H1 (cell line): Measurements from ENCODE around the gene RIMBP2. TPM values are rescaled to one million over a fixed set of nuclear protein-coding genes. Genes with fewer than 3 reads are reported as not detected.

Experiments used
- CTCF ChIA-PET: fragments of 300-600 bp; sonication (Branson Sonifier 250); formaldehyde crosslinking; loops from one replicate; lab custom pipeline; 2021; ENCODE audit not compliant: partially characterized antibody; lab: Charles Lee
- POLR2A ChIA-PET: fragments of 300-600 bp; sonication (Branson Sonifier 250); formaldehyde crosslinking; loops from one replicate; lab custom pipeline; 2021; ENCODE audit warnings: inconsistent platforms; ENCODE audit not compliant: partially characterized antibody; lab: Charles Lee
- DNase-seq, 2 experiments: peaks; one replicate each; pipeline versions ENCODE4 v3.0.0 to v3.0.0-alpha.2; 2010 to 2022; ENCODE audit warnings: low spot score in 2 of 2, low read depth in 1 of 2, mixed read lengths in 1 of 2
- FAIRE-seq: peaks from 2 replicates; lab custom pipeline; 2011; peaks lifted over from hg19 to GRCh38; lab: Jason Lieb, UNC
- H2AFZ ChIP-seq: 2 replicates; pipeline ENCODE4 v1.8.1; 2012; ENCODE audit warnings: low read length, inconsistent platforms
- H2AK5ac ChIP-seq: 2 replicates; pipeline ENCODE4 v1.6.1; 2013; ENCODE audit warnings: low read depth, low read length
- H2BK120ac ChIP-seq: replicated peaks from 2 replicates; pipeline ENCODE3; 2013; ENCODE audit warnings: low read depth, low read length, inconsistent platforms
- H2BK12ac ChIP-seq: 2 replicates; pipeline ENCODE4 v1.6.1; 2013; ENCODE audit warnings: low read depth, low read length
- H2BK15ac ChIP-seq: 2 replicates; pipeline ENCODE4 v1.6.1; 2013; ENCODE audit warnings: low read length
- H2BK20ac ChIP-seq: 2 replicates; pipeline ENCODE4 v1.6.1; 2013; ENCODE audit warnings: low read length
- H2BK5ac ChIP-seq: 2 replicates; pipeline ENCODE4 v1.6.1; 2013; ENCODE audit warnings: low read depth, low read length
- H3K14ac ChIP-seq: 2 replicates; pipeline ENCODE4 v1.6.1; 2013; ENCODE audit warnings: inconsistent platforms; ENCODE audit not compliant: insufficient read length
- H3K18ac ChIP-seq: 2 replicates; pipeline ENCODE4 v1.6.1; 2013; ENCODE audit warnings: low read length; ENCODE audit errors: extremely low read depth
- H3K23ac ChIP-seq: 2 replicates; pipeline ENCODE4 v1.6.1; 2013; ENCODE audit warnings: inconsistent platforms; ENCODE audit not compliant: insufficient read length
- H3K23me2 ChIP-seq: 2 replicates; pipeline ENCODE4 v1.6.1; 2013; ENCODE audit warnings: low read depth, low read length
- H3K27ac ChIP-seq: 2 replicates; pipeline ENCODE4 v1.6.1; 2011; ENCODE audit warnings: low read depth, low read length, inconsistent platforms
- H3K27me3 ChIP-seq, 4 experiments: replicated peaks in 1 of 4; 1 replicate in 1 of 4; 2 replicates in 3 of 4; pipeline versions ENCODE4 v1.6.1 to v1.8.1; 2011 to 2013; ENCODE audit warnings: low read length in 3 of 4, mild to moderate bottlenecking in 3 of 4, inconsistent platforms in 2 of 4, mixed read lengths in 2 of 4, moderate library complexity in 1 of 4; ENCODE audit not compliant: control insufficient read depth in 3 of 4, insufficient read depth in 3 of 4; ENCODE audit errors: extremely low read depth in 1 of 4
- H3K36me3 ChIP-seq, 4 experiments: 2 replicates each; pipeline versions ENCODE4 v1.6.1 to v1.8.1; 2011 to 2013; ENCODE audit warnings: mild to moderate bottlenecking in 4 of 4, low read length in 3 of 4, moderate library complexity in 2 of 4, control low read depth in 1 of 4, inconsistent platforms in 1 of 4; ENCODE audit not compliant: insufficient read depth in 4 of 4, control insufficient read depth in 2 of 4
- H3K4ac ChIP-seq: replicated peaks from 2 replicates; pipeline ENCODE3; 2013; ENCODE audit warnings: low read length, low read depth, mixed read lengths, inconsistent platforms; ENCODE audit not compliant: insufficient read length
- H3K4me1 ChIP-seq, 4 experiments: replicated peaks in 1 of 4; 1 replicate in 1 of 4; 2 replicates in 3 of 4; pipeline versions ENCODE4 v1.6.1 to v1.8.1; 2011 to 2013; ENCODE audit warnings: low read length in 3 of 4, inconsistent platforms in 2 of 4, mixed read lengths in 1 of 4; ENCODE audit not compliant: insufficient read depth in 4 of 4, control insufficient read depth in 3 of 4
- H3K4me2 ChIP-seq, 2 experiments: 2 replicates each; pipeline versions ENCODE4 v1.6.1 to v1.8.1; 2011 to 2013; ENCODE audit warnings: low read depth in 2 of 2, low read length in 2 of 2, control low read depth in 1 of 2, inconsistent platforms in 1 of 2, mild to moderate bottlenecking in 1 of 2; ENCODE audit not compliant: insufficient read depth in 1 of 2
- H3K4me3 ChIP-seq, 4 experiments: fragments of 200-600, 300-600 bp in 1 of 4; sonication (generic), shearing (Covaris generic), sonication (Bioruptor Twin) in 1 of 4; 2 replicates each; pipeline versions ENCODE4 v1.5.1 to v1.8.1; 2011 to 2016; ENCODE audit warnings: low read length in 4 of 4, low read depth in 3 of 4, control low read depth in 2 of 4, inconsistent platforms in 2 of 4, mild to moderate bottlenecking in 2 of 4, mixed read lengths in 1 of 4, moderate library complexity in 1 of 4; ENCODE audit not compliant: insufficient read depth in 2 of 4; ENCODE audit errors: extremely low read depth in 1 of 4
- H3K56ac ChIP-seq: replicated peaks from 2 replicates; pipeline ENCODE3; 2013; ENCODE audit warnings: low read depth, mild to moderate bottlenecking, mixed read lengths, low read length, inconsistent platforms; ENCODE audit not compliant: insufficient read length
- H3K79me1 ChIP-seq: 2 replicates; pipeline ENCODE4 v1.6.1; 2013; ENCODE audit warnings: low read depth, low read length, control low read depth
- H3K79me2 ChIP-seq, 2 experiments: 2 replicates each; pipeline versions ENCODE4 v1.6.1 to v1.8.1; 2012 to 2013; ENCODE audit warnings: low read length in 2 of 2, mild to moderate bottlenecking in 2 of 2, inconsistent platforms in 1 of 2; ENCODE audit not compliant: insufficient read depth in 2 of 2, control insufficient read depth in 1 of 2
- H3K9ac ChIP-seq, 4 experiments: replicated peaks in 1 of 4; 1 replicate in 1 of 4; 2 replicates in 3 of 4; pipeline versions ENCODE4 v1.6.1 to v1.8.1; 2011 to 2013; ENCODE audit warnings: low read depth in 3 of 4, low read length in 3 of 4, control low read depth in 2 of 4, mild to moderate bottlenecking in 2 of 4, moderate library complexity in 2 of 4, inconsistent platforms in 1 of 4; ENCODE audit errors: extremely low read depth in 1 of 4
- H3K9me3 ChIP-seq, 2 experiments: 2 replicates each; pipeline versions ENCODE4 v1.6.1 to v1.8.1; 2012 to 2013; ENCODE audit warnings: mild to moderate bottlenecking in 2 of 2, moderate library complexity in 2 of 2, control low read depth in 1 of 2, inconsistent platforms in 1 of 2, low read depth in 1 of 2, low read length in 1 of 2, mixed read lengths in 1 of 2; ENCODE audit not compliant: insufficient read depth in 2 of 2
- H4K20me1 ChIP-seq, 2 experiments: replicated peaks in 1 of 2; 2 replicates each; pipeline versions ENCODE3 to v1.8.1; 2011 to 2013; ENCODE audit warnings: inconsistent platforms in 2 of 2, low read length in 2 of 2, mild to moderate bottlenecking in 1 of 2; ENCODE audit not compliant: insufficient read depth in 2 of 2, control insufficient read depth in 1 of 2
- H4K5ac ChIP-seq: 2 replicates; pipeline ENCODE4 v1.6.1; 2013; ENCODE audit warnings: low read length, low read depth, mixed read lengths, inconsistent platforms; ENCODE audit not compliant: insufficient read length
- H4K8ac ChIP-seq: 2 replicates; pipeline ENCODE4 v1.8.0; 2013; ENCODE audit warnings: mild to moderate bottlenecking, moderate library complexity, low read length, inconsistent platforms; ENCODE audit not compliant: insufficient read depth; ENCODE audit errors: extremely low read depth
- H4K91ac ChIP-seq: replicated peaks from 2 replicates; pipeline ENCODE3; 2013; ENCODE audit warnings: low read length, mixed read lengths, inconsistent platforms; ENCODE audit not compliant: insufficient read length
- ATF2 ChIP-seq: IDR thresholded peaks from 2 replicates; pipeline ENCODE4 v1.6.1; 2012; ENCODE audit warnings: low read length, inconsistent platforms
- ATF3 ChIP-seq: IDR thresholded peaks from 2 replicates; pipeline ENCODE4 v1.6.1; 2011; ENCODE audit warnings: low read depth, mild to moderate bottlenecking, low read length; ENCODE audit not compliant: insufficient read depth
- CTCF ChIP-seq, 3 experiments: IDR thresholded peaks; 1 replicate in 2 of 3; 2 replicates in 1 of 3; pipeline versions ENCODE4 v1.5.1 to v1.6.1; 2011; ENCODE audit warnings: low read length in 3 of 3, mild to moderate bottlenecking in 3 of 3, inconsistent platforms in 2 of 3, low read depth in 1 of 3, moderate library complexity in 1 of 3; ENCODE audit not compliant: insufficient read depth in 1 of 3; ENCODE audit errors: control extremely low read depth in 1 of 3
- EZH2 ChIP-seq: fragments of 200-600 bp; sonication (generic); IDR thresholded peaks from 2 replicates; pipeline ENCODE4 v1.7.1; 2012; ENCODE audit warnings: low read depth, mild to moderate bottlenecking, moderate library complexity, low read length, inconsistent platforms; ENCODE audit not compliant: severe bottlenecking
- GTF2F1 ChIP-seq: IDR thresholded peaks from 2 replicates; pipeline ENCODE4 v1.6.1; 2012; ENCODE audit warnings: low read depth, low read length, improper control_type of control experiment, borderline replicate concordance
- SAP30 ChIP-seq: fragments of 300-600 bp; sonication (generic); IDR thresholded peaks from 2 replicates; pipeline ENCODE4 v1.7.1; 2012; ENCODE audit warnings: low read length, moderate library complexity, mild to moderate bottlenecking, inconsistent platforms; ENCODE audit not compliant: insufficient read depth, insufficient replicate concordance
- WGBS, 2 experiments: shearing (Covaris generic) in 1 of 2; methylation state at CpG; one replicate each; pipeline versions ENCODE4 v1.1.6 to v1.1.7; 2013 to 2015; ENCODE audit warnings: low lambda C conversion rate in 2 of 2, mixed read lengths in 2 of 2, inconsistent platforms in 1 of 2, low coverage in 1 of 2, missing lambda C conversion rate in 1 of 2; ENCODE audit not compliant: insufficient replicate concordance in 2 of 2, insufficient coverage in 1 of 2, insufficient read length in 1 of 2; ENCODE audit errors: extremely low coverage in 1 of 2, missing lambda C conversion rate in 1 of 2; 5-methylcytosine and 5-hydroxymethylcytosine counted together
- polyA plus RNA-seq, 7 experiments: library from polyadenylated mRNA; depleted of rRNA in 3 of 7; stranded (reverse) in 5 of 7; unstranded in 2 of 7; fragments of >200 nt in 5 of 7; fragments of 200-250 nt in 2 of 7; gene quantifications; 1 replicate in 5 of 7; 2 replicates in 1 of 7; 4 replicates in 1 of 7; pipeline versions ENCODE4 v1.2.1 to v1.2.3, GENCODE V29; 2011 to 2013; ENCODE audit warnings: missing spikeins in 2 of 7, mixed read lengths in 2 of 7
- total RNA-seq: library from RNA; stranded (reverse); fragmentation: NEBNext Ultra II Directional; extraction: Animal tissue kit (Norgen Biotek cat#: 25700); gene quantifications from 2 replicates; pipeline ENCODE4 v1.2.1, GENCODE V29; 2021

RIMBP2 gene
- total and polyA plus RNA-seq, 2 of the 8 experiments (the other 6 are each of a cell fraction or from before 2014, with no cell fraction given), result 0.18 to 0.65 TPM

GRCh38 chr12:130523863-130524614 is 192.1 kb downstream of the RIMBP2 start:
- Histone ChIP-seq H3K27me3 (no peaks in the 10 kb centered on the region), H3K56ac (no peak overlapping the region), H3K4me2 (no peak overlapping the region), H4K8ac (no peak overlapping the region), H2BK120ac (no peak overlapping the region), H3K27ac (no peak overlapping the region), H3K36me3 (no peaks in the 10 kb centered on the region), H2AK5ac (no peak overlapping the region), H3K4ac (no peak overlapping the region), H4K5ac (no peak overlapping the region), H3K23me2 (no peaks in the 10 kb centered on the region), H3K79me2 (no peaks in the 10 kb centered on the region), H3K14ac (no peak overlapping the region), H3K4me3 (no peak overlapping the region), H3K79me1 (no peaks in the 10 kb centered on the region), H3K9ac (no peak overlapping the region), H2BK20ac (no peak overlapping the region), H2AFZ (no peak overlapping the region), H3K9me3 (no peaks in the 10 kb centered on the region), H4K91ac (no peak overlapping the region), H2BK15ac (0 out of 2 replicates have a peak overlapping the region, but pooled peaks have one; percentile 29), H2BK12ac (no peak overlapping the region), H3K18ac (no peak overlapping the region), H4K20me1 (peaks cover 0 to 2% of the 10 kb centered on the region in 2 experiments), H3K4me1 (peaks cover 0 to 3% (median 0%) of the 10 kb centered on the region in 4 experiments; a peak in 3 of 7 replicates), H2BK5ac (no peak overlapping the region), H3K23ac (no peak overlapping the region)
- no peak for DNase-seq
- CTCF ChIA-PET, result interaction anchor here (1.0 to 1.2 kb wide), 2 partner anchors 50 to 481 kb away, joined by 3 to 4 read pairs; no protein-coding TSS in a partner anchor
- POLR2A ChIA-PET, result no interaction called here
- WGBS, 2 experiments, result 79% methylated on average over 9 of the region's 9 CpGs; no CpG with 5 or more reads in 1 of the 2 experiments
- no peak for FAIRE-seq
- no peak for TF ChIP-seq CTCF (IDR thresholded peaks at IDR 0.05; ENCODE audit: control extremely low read depth in 1 of 3, insufficient read depth in 1 of 3, low read depth in 1 of 3, low read length in 3 of 3)
- TF ChIP-seq ATF3, result no peak
- TF ChIP-seq EZH2, result no peak
- no peak for TF ChIP-seq SAP30
- no peak for TF ChIP-seq GTF2F1
- no peak for TF ChIP-seq ATF2
